WERI-Rb-1 (cell line): Measurements from ENCODE around the gene DKK3.

Experiments used
- DNase-seq: peaks from one replicate; pipeline ENCODE4 v3.0.0-alpha.2; 2020
- H3K27ac ChIP-seq: fragments of 250-450 bp; sonication (Bioruptor Pico); 2 replicates; pipeline ENCODE4 v1.5.1; 2020; ENCODE audit warnings: mild to moderate bottlenecking, moderate library complexity
- H3K27me3 ChIP-seq: fragments of 250-450 bp; sonication (Bioruptor Pico); 2 replicates; pipeline ENCODE4 v1.5.1; 2021; ENCODE audit warnings: mild to moderate bottlenecking, low read depth, moderate library complexity; ENCODE audit not compliant: insufficient read depth, severe bottlenecking
- H3K36me3 ChIP-seq: fragments of 250-450 bp; sonication (Bioruptor Pico); 2 replicates; pipeline ENCODE4 v1.5.1; 2020; ENCODE audit warnings: mild to moderate bottlenecking, moderate library complexity
- H3K4me3 ChIP-seq: 2 replicates; pipeline ENCODE4 v1.5.1; 2011; ENCODE audit warnings: low read depth, mild to moderate bottlenecking, control low read depth, low read length
- H3K9me3 ChIP-seq: fragments of 250-450 bp; sonication (Bioruptor Pico); 2 replicates; pipeline ENCODE4 v1.5.1; 2021; ENCODE audit warnings: mild to moderate bottlenecking, moderate library complexity; ENCODE audit not compliant: severe bottlenecking
- CTCF ChIP-seq: IDR thresholded peaks from 2 replicates; pipeline ENCODE4 v1.5.1; 2011; ENCODE audit warnings: low read depth, mild to moderate bottlenecking, control low read depth, inconsistent platforms, low read length

DKK3 gene

GRCh38 chr11:11968511-11969280 lies 39.7 kb downstream of the DKK3 start:
- no peak for DNase-seq
- no peak for TF ChIP-seq CTCF
- no peak overlapping the region for H3K27ac ChIP-seq
- H3K4me3 ChIP-seq: no peak overlapping the region
- no peaks in the 10 kb centered on the region for H3K9me3 ChIP-seq
- H3K36me3 ChIP-seq: no peaks in the 10 kb centered on the region
- H3K27me3 ChIP-seq: no peaks in the 10 kb centered on the region

DNA sequence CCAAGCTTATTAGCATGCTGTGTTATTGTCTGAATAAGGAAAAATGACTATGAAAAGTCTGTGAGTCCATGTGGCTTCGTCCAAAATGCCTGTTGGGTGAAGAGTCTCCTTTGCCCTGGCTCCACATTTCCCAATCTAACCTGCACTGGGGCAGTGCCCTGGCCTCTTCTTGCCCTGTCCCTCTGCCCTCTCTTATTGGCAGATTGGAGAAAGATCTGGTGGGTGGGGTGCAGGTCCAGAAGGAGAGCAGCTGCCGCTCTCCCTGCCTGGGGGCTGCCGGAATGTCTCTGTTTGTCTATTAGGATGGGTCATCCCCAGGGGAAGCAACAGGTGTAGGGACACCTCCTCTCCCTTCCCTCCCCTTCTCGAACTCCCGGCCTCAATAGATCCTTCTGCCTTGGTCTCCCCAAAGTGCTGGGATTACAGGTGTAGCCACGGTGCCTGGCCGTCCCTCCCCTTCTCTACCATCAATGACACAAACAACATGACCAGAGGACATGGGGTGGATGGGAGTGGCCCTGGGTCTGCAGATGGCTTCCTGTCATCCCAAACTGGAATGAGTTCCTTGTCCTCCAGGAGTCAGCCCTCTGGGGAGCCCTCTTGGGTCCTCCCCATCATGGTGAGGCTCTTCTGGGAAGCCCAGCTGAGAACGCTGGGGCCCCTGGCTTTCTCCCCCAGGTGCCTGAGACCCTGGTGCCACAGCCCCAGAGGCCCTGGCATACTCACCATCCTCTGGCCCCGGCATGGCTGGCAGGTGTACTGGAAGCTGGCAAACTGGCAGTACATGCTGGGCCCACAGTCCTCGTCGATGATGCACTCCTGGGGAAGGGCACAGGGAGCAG lies 40.5 kb downstream of the DKK3 start:
- DNase-seq: no peak
- no peaks in the 10 kb centered on the region for H3K9me3 ChIP-seq
- H3K27me3 ChIP-seq: no peaks in the 10 kb centered on the region
- H3K27ac ChIP-seq: no peak overlapping the region
- H3K4me3 ChIP-seq: no peak overlapping the region
- H3K36me3 ChIP-seq: no peaks in the 10 kb centered on the region
- TF ChIP-seq CTCF: no peak

DNA sequence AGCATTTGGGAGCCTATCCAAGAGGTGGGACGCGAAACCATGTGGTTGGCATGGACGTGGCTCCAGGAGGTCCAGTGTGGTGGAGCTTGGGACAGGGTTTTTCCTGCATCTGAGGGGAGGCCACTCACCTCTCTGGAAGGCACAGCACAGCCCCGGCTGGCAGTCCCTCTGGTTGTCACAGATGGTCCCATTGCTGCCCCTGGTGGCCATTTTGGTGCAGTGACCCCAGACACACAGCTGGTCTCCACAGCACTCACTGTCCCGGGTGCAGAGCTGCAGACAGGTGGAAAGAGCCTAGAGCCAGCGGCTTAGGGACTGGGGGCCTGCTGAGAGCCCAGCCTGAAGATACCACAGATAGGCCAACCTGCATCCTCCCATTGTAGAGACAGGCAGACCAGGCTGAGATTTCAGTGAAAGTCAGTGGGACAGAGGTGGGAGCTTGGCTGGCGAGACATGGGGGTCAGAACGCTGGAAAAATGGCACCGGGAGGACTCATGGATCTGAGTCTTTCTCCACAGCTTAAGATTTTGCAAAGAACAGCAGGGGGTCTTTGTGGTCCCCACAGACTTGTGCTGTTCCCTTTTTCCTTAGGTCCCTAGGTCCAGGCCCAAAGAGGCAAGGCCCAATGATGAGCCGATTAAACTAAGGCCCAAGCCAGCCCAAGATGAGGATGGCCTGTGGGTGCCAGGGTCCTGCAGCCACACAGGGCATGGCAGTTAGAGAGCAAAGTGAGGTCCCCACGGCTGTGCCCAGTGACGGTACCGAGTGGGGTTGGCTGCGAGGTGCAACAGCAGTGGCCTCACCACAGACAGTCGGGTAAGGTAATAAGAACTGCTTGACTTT lies 41.4 kb downstream of the DKK3 start:
- no peaks in the 10 kb centered on the region for H3K36me3 ChIP-seq
- TF ChIP-seq CTCF: peak; percentile 94
- peak; percentile 94 for DNase-seq

GRCh38 chr11:11966354-11966741 lies 42.1 kb downstream of the DKK3 start:
- no peak for TF ChIP-seq CTCF
- Histone ChIP-seq H3K27ac (no peak overlapping the region), H3K27me3 (no peaks in the 10 kb centered on the region), H3K4me3 (no peak overlapping the region), H3K9me3 (no peaks in the 10 kb centered on the region), H3K36me3 (no peaks in the 10 kb centered on the region)
- DNase-seq: no peak

More for the DNA sequence above, 41.4 kb downstream of the DKK3 start:
- Histone ChIP-seq H3K9me3 (no peaks in the 10 kb centered on the region), H3K27ac (no peak overlapping the region), H3K4me3 (no peak overlapping the region), H3K27me3 (no peaks in the 10 kb centered on the region)

DNA sequence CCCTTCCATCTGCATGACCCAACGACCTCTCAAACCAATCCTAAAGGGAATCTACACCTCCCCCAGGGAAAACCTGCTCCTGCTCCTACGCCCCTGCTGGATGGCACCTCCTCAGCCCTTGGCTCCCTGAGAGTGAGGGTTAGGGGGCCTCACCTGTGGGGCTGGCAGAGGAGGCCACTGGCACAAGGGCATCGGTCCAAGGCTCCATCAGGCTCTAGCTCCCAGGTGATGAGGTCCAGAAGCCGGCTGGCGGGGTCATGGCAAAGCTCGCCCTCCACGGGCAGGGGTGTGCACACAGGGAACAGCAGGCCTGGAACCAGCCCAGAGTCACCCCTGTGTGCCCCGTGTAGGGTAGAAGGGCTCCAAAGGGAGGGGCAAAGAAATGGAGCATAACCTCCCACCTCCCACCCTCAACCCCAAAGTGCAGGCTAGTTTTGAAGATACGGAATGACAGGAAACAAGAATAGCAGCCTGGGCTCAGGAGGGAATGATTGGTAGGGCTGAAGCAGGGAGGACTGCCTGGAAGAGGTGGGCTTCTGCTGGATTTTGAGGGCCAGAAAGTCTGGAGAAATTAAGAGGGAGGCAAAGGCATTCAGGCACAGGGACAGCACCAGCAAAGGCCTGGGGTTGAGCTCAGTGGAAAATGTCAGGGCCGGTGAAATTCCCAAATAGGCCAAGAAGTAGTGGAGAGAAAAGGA lies 42.6 kb downstream of the DKK3 start:
- DNase-seq: no peak
- Histone ChIP-seq H3K27me3 (no peaks in the 10 kb centered on the region), H3K27ac (no peak overlapping the region), H3K9me3 (no peaks in the 10 kb centered on the region), H3K4me3 (no peak overlapping the region), H3K36me3 (no peaks in the 10 kb centered on the region)
- no peak for TF ChIP-seq CTCF
